PC-3 (cell line): ENCODE results near the gene POLR1E. TPM values are rescaled to one million over a fixed set of nuclear protein-coding genes. Genes with fewer than 3 reads are reported as not detected.

ENCODE experiments used
- ATAC-seq: fragments of 200-7000 bp; cut with Tn5 transposase; 2 replicates; pipeline ENCODE4 v1.9.1; 2020; ENCODE audit warnings: mild to moderate bottlenecking, moderate library complexity
- BruUV-seq: library from RNA; stranded (reverse); fragments of 400-500 nt; replicated peaks from 2 replicates; lab custom pipeline; 2021; lab: Mats Ljungman, UMichigan
- CTCF ChIA-PET: fragments of 300-600 bp; sonication (Branson Sonifier 250); formaldehyde crosslinking; loops from one replicate; lab custom pipeline; 2022; ENCODE audit warnings: antibody characterized with exemption; lab: Charles Lee
- POLR2A ChIA-PET: fragments of 300-600 bp; sonication (Branson Sonifier 250); formaldehyde crosslinking; loops from one replicate; lab custom pipeline; 2022; ENCODE audit warnings: antibody characterized with exemption; ENCODE audit not compliant: unreplicated experiment; lab: Charles Lee
- DNase-seq: peaks from one replicate; pipeline ENCODE4 v3.0.0-alpha.2; 2015
- H2AFZ ChIP-seq: fragments of 300-600 bp; sonication (generic); 2 replicates; pipeline ENCODE4 v1.6.0; 2016; ENCODE audit warnings: antibody characterized with exemption, low read length
- H3F3A ChIP-seq: fragments of 300-600 bp; sonication (generic); one replicate; pipeline ENCODE4 v1.6.0; 2017; ENCODE audit warnings: antibody characterized with exemption, low read length, control low read depth, mild to moderate bottlenecking; ENCODE audit not compliant: unreplicated experiment
- H3K27ac ChIP-seq: fragments of 300-600 bp; sonication (generic); 2 replicates; pipeline ENCODE4 v1.5.1; 2016; ENCODE audit warnings: mild to moderate bottlenecking, low read length
- H3K27me3 ChIP-seq: fragments of 300-600 bp; sonication (generic); 2 replicates; pipeline ENCODE4 v1.6.1; 2016; ENCODE audit warnings: low read length, mixed read lengths
- H3K36me3 ChIP-seq: fragments of 300-600 bp; sonication (generic); 2 replicates; pipeline ENCODE4 v1.6.1; 2016; ENCODE audit warnings: low read depth, mixed run types, low read length, mixed read lengths
- H3K4me1 ChIP-seq: fragments of 300-600 bp; sonication (generic); 2 replicates; pipeline ENCODE4 v1.5.1; 2016; ENCODE audit warnings: low read length; ENCODE audit not compliant: insufficient read depth
- H3K4me2 ChIP-seq: fragments of 300-600 bp; sonication (generic); 2 replicates; pipeline ENCODE4 v1.6.0; 2016; ENCODE audit warnings: low read length
- H3K4me3 ChIP-seq: fragments of 300-600 bp; sonication (generic); 2 replicates; pipeline ENCODE4 v1.5.1; 2016; ENCODE audit warnings: mild to moderate bottlenecking, low read length, mixed read lengths
- H3K79me2 ChIP-seq: fragments of 300-600 bp; sonication (generic); 2 replicates; pipeline ENCODE4 v1.6.1; 2017; ENCODE audit warnings: low read length, mixed read lengths
- H3K9ac ChIP-seq: fragments of 300-600 bp; sonication (generic); 2 replicates; pipeline ENCODE4 v1.6.0; 2016; ENCODE audit warnings: mild to moderate bottlenecking, low read length
- H3K9me2 ChIP-seq: fragments of 300-600 bp; sonication (generic); replicated peaks from 2 replicates; pipeline ENCODE4 v1.6.1; 2016; ENCODE audit warnings: mixed run types, low read length, mixed read lengths
- H3K9me3 ChIP-seq: fragments of 300-600 bp; sonication (generic); 2 replicates; pipeline ENCODE4 v1.6.1; 2016; ENCODE audit warnings: low read length, mixed read lengths
- H4K20me1 ChIP-seq: fragments of 300-600 bp; sonication (generic); 2 replicates; pipeline ENCODE4 v1.6.1; 2016; ENCODE audit warnings: low read length, mixed read lengths
- EZH2 ChIP-seq: fragments of 300-600 bp; sonication (generic); IDR thresholded peaks from one replicate; pipeline ENCODE4 v1.6.1; 2017; ENCODE audit warnings: antibody characterized with exemption, mild to moderate bottlenecking, low read length; ENCODE audit not compliant: unreplicated experiment
- EZH2phosphoT487 ChIP-seq: fragments of 300-600 bp; sonication (generic); IDR thresholded peaks from 2 replicates; pipeline ENCODE4 v1.6.1; 2018; ENCODE audit warnings: mild to moderate bottlenecking, antibody characterized with exemption, low read length, borderline replicate concordance
- intact Hi-C: fragments of 100-400 bp; cut with micrococcal nuclease; formaldehyde crosslinking; loops from 2 replicates; pipeline ENCODE4 v1.9.0; 2023
- total RNA-seq: library from RNA; depleted of rRNA; stranded (reverse); fragments of >200 nt; gene quantifications from 2 replicates; pipeline ENCODE4 v1.2.3, GENCODE V29; 2014
- TF ChIP-seq, protein P1 (sequence below): fragments of 300-600 bp; sonication (generic); conservative IDR thresholded peaks from 2 replicates; pipeline ENCODE4 v1.5.1; 2017; ENCODE audit warnings: antibody characterized with exemption, low read depth, mild to moderate bottlenecking, low read length

POLR1E gene
- total RNA-seq, 1 experiment from 2014 or later = 37.2 TPM

DNA sequence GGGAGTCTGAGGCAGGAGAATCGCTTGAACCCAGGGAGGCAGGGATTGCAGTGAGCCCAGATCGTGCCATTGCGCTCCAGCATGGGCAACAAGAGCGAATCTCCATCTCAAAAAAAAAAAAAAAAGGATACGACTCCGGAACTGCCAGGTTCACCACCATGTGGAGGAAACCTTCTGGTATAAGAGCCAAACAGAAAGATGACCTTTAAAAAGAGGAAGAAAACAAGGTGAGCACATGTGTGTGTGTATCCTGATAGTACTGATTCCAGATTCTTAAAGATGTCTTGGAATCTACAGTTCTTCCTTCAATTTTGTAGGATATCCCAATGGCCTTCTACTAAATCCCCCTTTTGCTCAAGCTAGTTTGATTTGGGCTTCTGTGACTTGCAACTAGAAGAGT is 56.7 kb downstream of the POLR1E start:
- peaks cover 6% of the 10 kb centered on the region; the same call in 1 of the 2 replicates for H3K4me1 ChIP-seq

DNA sequence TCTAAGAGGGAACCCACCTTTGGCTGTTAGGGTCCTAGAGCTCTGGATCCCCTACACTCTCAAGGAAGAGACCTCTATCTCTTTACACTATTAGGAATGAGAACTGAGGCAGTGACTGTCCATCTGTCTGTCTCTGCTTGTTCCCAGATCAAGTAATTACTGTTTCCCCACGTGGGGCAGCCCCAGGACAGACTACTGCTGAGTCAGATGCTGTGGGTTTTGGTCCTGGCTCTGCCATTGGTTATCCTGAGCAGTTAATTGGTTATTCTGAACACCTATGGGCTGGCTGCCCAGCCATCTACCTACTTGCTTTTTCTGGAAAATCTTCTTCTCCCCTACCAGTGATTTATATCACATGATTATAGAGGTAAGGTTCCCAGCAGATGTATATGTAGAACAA is 57.1 kb downstream of the POLR1E start:
- no peak overlapping the region for H3K27ac ChIP-seq
- no peaks in the 10 kb centered on the region for H3F3A ChIP-seq

More for the DNA sequence above, 56.7 kb downstream of the POLR1E start:
- H3K79me2 ChIP-seq = no peaks in the 10 kb centered on the region
- H3K9ac ChIP-seq = no peak overlapping the region
- no peak overlapping the region for H3K4me2 ChIP-seq
- no peaks in the 10 kb centered on the region for H3K36me3 ChIP-seq
- ATAC-seq (no peak), DNase-seq (no peak)
- H3K9me2 ChIP-seq = no peaks in the 10 kb centered on the region
- no peaks in the 10 kb centered on the region for H3K27me3 ChIP-seq
- no peaks in the 10 kb centered on the region for H3K9me3 ChIP-seq
- H3F3A ChIP-seq = no peaks in the 10 kb centered on the region
- intact Hi-C loops = no loop called here
- H2AFZ ChIP-seq = no peak overlapping the region
- CTCF ChIA-PET = no interaction called here
- POLR2A ChIA-PET = no interaction called here
- TF ChIP-seq, protein P1, sequence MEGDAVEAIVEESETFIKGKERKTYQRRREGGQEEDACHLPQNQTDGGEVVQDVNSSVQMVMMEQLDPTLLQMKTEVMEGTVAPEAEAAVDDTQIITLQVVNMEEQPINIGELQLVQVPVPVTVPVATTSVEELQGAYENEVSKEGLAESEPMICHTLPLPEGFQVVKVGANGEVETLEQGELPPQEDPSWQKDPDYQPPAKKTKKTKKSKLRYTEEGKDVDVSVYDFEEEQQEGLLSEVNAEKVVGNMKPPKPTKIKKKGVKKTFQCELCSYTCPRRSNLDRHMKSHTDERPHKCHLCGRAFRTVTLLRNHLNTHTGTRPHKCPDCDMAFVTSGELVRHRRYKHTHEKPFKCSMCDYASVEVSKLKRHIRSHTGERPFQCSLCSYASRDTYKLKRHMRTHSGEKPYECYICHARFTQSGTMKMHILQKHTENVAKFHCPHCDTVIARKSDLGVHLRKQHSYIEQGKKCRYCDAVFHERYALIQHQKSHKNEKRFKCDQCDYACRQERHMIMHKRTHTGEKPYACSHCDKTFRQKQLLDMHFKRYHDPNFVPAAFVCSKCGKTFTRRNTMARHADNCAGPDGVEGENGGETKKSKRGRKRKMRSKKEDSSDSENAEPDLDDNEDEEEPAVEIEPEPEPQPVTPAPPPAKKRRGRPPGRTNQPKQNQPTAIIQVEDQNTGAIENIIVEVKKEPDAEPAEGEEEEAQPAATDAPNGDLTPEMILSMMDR = no peak
- TF ChIP-seq EZH2 (no peak), EZH2phosphoT487 (no peak)
- no TSS peak for BruUV-seq
- H3K27ac ChIP-seq = no peak overlapping the region
- no peak overlapping the region for H3K4me3 ChIP-seq
- no peaks in the 10 kb centered on the region for H4K20me1 ChIP-seq

DNA sequence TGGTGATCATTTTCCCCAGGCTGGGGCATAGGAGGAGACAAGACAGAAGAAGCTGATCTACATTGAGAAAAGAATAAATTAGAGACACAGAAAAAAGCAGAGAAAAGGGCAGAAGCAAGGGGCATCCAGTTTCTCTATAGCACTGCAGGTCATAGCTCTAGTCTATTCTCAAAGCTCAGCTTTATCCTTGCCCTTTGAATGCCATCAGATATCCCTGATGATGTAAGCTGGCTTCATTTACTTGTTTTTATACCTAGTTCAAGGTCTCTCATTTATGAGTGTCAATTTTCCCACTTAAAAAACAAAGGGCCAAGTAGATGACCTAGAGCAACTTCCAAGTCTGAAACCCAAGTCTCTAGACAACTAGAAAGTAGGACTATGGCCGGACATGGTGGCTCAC is 57.7 kb downstream of the POLR1E start:
- Histone ChIP-seq H3K4me1 (peaks cover 6% of the 10 kb centered on the region; the same call in 1 of the 2 replicates), H3K79me2 (no peaks in the 10 kb centered on the region), H4K20me1 (no peaks in the 10 kb centered on the region), H2AFZ (no peak overlapping the region), H3K36me3 (no peaks in the 10 kb centered on the region), H3K4me2 (no peak overlapping the region), H3K27ac (no peak overlapping the region), H3F3A (no peaks in the 10 kb centered on the region), H3K27me3 (no peaks in the 10 kb centered on the region), H3K4me3 (no peak overlapping the region), H3K9ac (no peak overlapping the region), H3K9me2 (no peaks in the 10 kb centered on the region), H3K9me3 (no peaks in the 10 kb centered on the region)
- TF ChIP-seq, protein P1 = no peak
- TF ChIP-seq EZH2 = no peak
- TF ChIP-seq EZH2phosphoT487 = no peak
- ATAC-seq = no peak
- BruUV-seq = no TSS peak
- intact Hi-C loops = no loop called here
- ChIA-PET CTCF (interaction anchor here (0.5 kb wide), 1 partner anchor 57 kb away, joined by 3 read pairs; no protein-coding TSS in a partner anchor), POLR2A (no interaction called here)
- no peak for DNase-seq

More for the DNA sequence above, 57.1 kb downstream of the POLR1E start:
- Histone ChIP-seq H3K9ac (no peak overlapping the region), H3K9me2 (no peaks in the 10 kb centered on the region), H3K4me1 (peaks cover 6% of the 10 kb centered on the region; the same call in 1 of the 2 replicates), H3K27me3 (no peaks in the 10 kb centered on the region), H3K79me2 (no peaks in the 10 kb centered on the region), H3K9me3 (no peaks in the 10 kb centered on the region), H4K20me1 (no peaks in the 10 kb centered on the region), H3K36me3 (no peaks in the 10 kb centered on the region), H3K4me2 (no peak overlapping the region), H2AFZ (no peak overlapping the region), H3K4me3 (no peak overlapping the region)
- DNase-seq (peak; percentile 28), ATAC-seq (no peak)
- intact Hi-C loops = no loop called here
- CTCF ChIA-PET = interaction anchor here (0.5 kb wide), 1 partner anchor 56 kb away, joined by 3 read pairs; no protein-coding TSS in a partner anchor
- BruUV-seq = no TSS peak
- TF ChIP-seq, protein P1 = no peak
- POLR2A ChIA-PET = no interaction called here
